A172 (cell line): ENCODE measurements around the gene HSD11B1. TPM values are rescaled to one million over a fixed set of nuclear protein-coding genes. Genes with fewer than 3 reads are reported as not detected.

Source experiments
- DNase-seq: peaks from one replicate; pipeline ENCODE4 v3.0.0-alpha.2; 2015; ENCODE audit warnings: low spot score
- total RNA-seq: library from RNA; depleted of rRNA; stranded (reverse); fragments of >200 nt; shearing (Covaris generic); gene quantifications from 2 replicates; pipeline ENCODE4 v1.2.3, GENCODE V29; 2014

HSD11B1 gene
- total RNA-seq, 1 experiment from 2014 or later, result 0.69 TPM

DNA sequence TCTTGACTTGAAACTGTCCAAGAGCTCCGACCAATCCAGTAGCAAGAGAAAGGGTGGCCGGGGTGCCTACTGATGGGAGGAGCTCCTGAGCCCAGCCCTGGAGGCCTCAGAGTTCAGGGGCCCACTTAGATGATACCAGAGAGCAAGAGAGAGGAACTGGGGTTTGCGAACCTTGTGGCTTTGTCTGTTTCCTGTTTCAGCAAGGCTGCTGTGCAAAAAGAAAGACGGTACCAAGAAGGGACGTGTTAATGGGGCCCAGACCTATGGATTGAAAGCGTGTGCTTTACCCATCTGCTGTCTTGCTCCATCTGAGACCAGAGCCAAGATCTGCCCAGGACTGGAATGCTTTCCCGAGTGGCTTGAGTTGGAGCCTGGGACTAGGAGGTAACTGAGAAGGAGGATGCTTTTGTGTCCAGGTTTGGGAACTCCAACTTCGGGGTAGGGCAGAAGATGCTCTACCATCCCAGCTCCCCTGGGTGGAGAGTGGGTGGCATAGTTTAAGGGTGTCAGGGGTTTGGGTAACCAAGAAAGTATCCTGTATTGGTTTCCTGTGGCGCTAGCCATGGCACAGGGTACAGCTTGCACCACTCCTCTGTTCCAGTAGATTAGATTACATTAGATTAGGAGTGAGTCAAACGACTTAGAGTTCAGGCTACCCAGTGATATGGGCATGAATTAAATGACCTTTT lies 51.4 kb downstream of the HSD11B1 start, which contains the start of gene TRAF3IP3:
TRAF3IP3 (plus strand) TSS at position 128 of the 689 bp plus-strand sequence. CDS start 3,987 bp downstream, outside the sequence.
- no peak for DNase-seq

DNA sequence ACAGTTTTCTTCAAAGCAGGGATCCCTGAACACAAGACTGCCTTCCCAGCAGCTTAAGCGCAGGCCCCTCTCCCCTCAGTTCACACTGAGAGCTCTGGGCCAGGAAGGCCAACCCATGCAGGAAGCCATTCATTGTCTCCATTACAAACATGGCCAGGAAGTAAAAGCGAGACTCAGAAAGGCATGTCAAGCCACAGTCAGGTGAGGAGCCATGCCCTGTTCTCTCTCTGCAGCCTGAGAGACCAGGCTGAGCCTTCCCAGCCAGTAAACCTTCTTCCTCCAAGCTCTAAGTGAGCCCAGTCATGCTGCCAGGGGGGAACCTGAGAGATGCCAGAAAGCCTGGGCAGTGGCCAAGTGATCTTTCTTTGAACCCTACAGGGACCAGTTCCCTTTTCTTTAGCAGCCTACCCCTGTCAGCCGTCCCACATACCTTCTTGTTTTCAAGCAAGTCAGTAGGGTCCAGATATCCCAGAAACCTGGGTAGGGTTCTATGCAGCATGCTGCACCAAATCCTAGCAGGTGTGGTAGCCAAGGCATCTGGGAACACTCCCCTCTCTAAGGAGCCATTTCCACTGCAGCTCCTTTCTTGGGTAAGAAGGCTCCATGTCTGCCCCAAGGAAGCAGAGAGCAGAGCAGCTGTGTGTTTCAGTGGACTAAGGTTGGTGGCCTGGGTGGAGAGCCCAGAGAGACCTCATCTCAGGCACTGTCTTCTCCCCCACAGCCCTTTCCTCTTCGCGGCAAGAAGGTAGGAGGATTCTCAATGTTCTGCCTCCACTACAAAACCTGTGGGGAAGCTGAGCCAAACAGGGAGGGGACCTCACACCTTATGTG lies 52.2 kb downstream of the HSD11B1 start:
- DNase-seq, result no peak

DNA sequence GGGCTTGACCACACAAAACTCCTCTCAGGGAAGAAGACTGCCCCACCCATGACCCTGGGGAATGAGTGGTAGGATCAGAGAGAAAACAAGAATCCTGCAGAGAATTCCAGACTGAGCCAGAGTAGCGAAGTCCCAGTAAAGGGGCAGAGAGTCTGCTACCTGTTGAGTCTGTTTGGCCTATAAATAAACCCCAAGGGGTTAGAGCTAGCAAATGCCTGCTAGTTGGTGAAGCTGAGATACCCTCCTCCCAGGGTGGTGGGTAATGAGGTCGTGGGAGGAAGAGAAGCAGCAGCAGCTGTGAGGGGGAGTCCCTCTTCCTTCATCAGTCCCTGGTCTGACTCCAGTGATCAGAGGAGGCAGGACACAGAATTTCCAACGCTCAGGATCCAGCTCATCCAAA lies 53.8 kb downstream of the HSD11B1 start:
- no peak for DNase-seq

DNA sequence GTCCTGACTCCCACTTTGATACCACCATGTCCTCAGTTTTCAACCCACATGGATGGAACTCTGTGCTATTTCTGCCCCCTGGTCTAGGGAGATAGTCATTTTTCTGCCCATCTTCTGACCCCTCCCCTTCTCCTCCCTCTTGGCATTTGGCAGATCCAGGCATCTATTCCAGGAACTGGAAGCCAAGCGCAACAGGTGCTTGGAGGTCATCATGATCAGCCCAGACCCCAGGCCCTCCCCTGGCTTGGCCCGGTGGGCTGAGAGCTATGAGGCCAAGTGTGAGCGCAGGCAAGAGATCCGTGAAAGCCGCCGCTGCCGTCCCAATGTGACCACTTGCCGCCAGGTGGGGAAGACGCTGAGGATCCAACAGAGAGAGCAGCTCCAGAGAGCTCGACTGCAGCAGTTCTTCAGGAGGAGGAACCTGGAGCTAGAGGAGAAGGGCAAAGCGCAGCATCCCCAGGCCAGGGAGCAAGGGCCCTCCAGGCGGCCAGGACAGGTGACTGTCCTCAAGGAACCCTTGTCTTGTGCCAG lies 55.2 kb downstream of the HSD11B1 start:
- DNase-seq, result no peak

DNA sequence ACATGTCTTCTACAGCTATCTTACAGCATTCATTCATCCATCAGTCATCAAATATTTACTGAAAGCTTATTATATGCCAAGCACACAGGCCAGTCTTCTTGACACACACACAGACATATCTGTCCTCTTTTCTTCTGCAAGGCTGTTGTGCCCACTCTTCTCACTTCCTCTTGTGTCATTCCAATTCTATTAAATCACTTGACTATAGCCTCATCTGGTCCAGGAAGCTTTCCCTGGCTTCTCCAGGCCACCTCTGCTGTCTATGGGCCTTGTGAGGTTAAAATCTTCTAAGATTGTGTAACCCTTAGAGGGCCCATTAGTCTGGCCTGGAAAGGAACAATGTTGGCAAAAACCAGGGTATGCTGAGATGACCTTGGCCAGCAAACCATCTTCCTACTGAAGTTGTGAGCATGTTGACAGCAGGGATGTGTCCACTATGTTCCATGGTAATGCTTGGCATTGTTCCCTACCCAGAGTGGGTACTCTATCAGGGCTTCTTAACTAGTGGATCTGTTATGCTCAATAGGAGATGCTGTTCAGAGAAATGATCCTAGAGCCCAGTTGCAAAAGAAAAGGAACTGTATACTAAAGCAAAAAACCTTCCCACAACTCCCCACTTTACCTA lies 56.5 kb downstream of the HSD11B1 start:
- no peak for DNase-seq

DNA sequence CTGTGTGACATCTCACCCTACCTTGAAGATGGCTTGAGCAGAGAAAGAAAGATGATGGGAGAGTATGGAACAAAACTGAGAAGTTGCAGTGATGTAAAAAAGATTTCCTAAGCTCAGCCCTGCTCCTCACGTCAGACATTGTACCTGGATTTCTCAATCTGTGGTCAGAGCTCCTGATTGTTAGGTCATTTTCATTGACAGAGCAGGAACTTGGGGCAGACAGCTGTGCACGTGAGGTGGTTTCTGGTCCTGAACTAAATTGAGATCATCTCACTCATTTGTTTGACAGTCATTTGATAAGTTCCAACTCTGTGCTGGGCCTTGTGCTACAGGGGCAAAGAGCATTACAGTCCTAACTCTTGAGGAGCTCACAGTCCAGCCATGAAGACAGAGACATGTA lies 61.4 kb downstream of the HSD11B1 start:
- no peak for DNase-seq

DNA sequence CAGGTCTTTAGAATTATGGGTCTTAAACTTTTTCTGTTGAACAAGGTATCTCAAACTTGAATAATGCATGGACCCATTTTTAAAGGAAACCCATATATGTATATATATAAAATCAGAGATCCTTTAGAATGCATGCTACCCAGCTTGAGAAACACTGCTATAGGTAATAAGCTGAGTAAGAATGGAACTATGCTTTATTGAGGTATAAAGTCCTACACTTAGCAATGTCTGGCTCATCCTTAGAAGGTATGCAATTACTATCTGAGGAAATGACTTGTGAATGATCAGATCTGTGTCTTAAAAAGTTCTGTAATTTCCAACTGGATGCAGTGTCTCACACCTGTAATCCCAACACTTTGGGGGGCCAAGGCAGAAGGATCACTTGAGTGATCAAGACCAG lies 62.5 kb downstream of the HSD11B1 start:
- DNase-seq, result no peak

DNA sequence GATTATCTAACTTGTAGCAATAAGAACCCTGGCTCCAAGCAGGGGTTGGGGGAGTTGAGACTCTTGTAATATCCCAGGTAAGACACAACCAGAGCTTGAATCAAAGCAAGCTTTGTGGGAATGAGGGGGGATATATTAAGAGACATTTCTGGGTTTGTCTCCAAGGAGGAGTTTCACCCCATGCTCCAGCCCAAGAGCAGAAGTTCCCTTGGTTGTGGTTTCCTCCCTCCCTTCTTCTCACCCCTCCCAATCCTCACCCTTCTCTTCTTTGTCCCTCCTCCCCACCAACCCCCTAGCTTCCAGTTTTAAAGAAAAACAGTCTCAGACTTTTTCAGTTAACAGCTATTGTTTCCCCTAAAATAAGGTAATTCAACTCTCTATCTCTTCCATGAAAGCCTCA lies 63.1 kb downstream of the HSD11B1 start:
- no peak for DNase-seq

DNA sequence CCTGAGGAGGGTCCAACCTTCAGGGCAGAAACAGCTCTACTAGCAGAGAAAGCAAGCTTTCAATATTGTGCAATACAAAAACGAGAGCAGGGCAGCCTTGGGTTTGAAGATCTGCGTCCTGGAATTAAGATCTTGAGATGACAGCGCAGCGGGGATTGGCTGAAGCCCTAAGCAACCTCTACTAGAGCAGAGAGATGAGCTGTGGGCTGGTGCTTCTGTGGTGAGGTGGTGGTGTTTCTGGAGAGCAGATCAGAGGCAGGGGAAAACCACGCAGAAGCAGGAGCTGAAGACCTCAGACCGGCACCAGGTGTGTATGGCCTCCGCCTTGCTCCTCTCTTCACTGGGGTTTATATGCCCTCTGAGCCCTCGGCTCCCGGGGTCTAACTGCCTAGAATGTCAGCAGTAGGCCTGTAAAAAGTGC lies 63.7 kb downstream of the HSD11B1 start:
- no peak for DNase-seq

DNA sequence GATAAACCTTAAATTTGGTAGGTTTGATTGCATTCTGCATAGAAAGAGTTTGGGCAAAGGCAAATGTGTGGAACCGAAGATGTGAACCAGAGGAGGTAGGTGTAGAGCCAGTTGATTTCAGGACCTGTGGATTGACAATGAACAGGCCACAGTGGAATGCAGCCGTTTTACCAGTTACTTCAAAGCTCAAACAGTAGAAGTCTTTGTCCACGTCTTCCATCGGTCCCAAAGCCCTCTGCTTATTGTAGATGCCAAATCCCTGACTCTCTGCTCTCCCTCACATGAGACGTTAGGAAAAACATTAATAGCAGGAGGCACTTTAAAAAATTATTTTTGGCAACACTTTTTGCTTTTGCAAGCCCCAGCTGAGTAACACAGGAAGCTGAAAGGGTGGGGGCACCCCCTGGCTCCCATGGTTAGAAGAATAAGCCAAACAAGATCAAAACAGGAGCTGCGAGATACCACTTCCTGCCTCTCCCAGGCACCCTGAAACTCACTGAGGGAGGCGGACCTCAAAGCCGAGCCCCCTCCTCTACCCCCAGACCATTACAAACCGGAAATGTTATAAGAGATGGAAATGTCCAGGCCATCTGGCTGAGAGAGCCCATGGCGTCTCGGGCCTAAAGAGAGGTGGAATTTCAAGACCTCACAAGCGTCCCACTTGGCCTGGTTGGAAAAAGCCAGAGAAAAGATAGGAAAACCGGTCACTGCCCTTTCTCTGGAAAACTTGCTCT lies 64.7 kb downstream of the HSD11B1 start:
- DNase-seq, result peak; percentile 94

DNA sequence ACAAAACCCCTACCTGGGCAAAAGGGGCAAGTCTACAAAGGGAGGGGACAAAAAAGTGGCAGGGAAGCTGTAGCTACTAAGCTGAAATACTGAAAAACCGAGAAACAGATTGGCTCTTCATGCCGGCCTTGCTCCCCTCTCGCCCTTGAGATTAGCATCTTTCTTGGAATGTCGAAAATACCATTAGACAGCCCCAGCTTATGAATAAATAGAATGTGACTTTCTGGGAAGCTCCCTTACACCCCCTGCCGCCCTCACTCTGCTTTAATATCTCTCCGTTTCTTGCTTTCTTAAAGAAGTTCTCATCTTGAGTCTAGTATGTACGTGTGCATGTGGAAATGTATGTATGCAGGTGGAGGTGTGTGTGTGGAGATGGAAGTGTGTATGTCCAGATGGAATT lies 65.3 kb downstream of the HSD11B1 start:
- DNase-seq, result peak; percentile 16

DNA sequence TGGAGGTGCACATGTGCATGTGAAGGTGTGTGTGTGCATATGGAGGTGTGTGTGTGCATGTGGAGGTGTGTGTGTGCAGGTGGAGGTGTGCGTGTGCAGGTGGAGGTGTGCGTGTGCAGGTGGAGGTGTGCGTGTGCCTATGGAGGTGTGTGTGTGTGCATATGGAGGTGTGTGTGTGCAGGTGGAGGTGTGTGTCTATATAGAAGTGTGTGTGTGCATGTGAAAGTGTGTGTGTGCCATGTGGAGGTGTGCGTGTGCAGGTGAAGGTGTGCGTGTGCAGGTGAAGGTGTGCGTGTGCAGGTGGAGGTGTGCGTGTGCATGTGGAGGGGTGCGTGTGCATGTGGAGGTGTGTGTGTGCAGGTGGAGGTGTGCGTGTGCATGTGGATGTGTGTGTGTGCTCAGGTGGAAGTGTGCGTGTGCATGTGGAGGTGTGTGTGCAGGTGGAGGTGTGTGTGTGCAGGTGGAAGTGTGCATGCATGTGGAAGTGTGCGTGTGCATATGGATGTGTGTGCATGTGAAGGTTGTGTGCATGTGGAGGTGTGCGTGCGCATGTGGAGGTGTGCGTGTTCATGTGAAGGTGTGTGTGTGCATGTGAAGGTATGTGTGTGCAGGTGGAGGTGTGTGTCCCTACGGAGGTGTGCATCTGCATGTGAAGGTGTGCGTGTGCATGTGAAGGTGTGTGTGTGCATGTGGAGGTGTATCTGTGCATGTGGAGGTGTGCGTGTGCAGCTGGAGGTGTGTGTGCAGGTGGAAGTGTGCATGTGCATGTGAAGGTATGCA lies 66.2 kb downstream of the HSD11B1 start:
- no peak for DNase-seq

DNA sequence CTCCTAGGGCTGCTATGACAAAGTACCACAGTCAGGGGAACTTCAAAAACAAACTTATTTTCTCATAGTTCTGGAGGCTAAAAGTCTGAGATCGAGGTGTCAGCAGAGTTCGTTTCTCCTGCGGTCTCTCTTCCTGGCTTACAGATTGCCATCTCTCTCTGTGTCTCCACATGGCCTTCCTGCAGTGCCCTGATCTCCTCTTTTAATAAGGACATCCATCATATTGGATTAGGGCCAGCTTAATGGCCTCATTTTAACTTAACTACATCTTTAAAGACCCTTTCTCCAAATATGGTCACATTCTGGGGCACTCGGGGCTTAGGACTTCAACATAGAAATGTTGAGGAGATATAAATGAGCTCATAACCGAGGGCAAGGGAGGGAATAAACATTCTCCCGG lies 67.5 kb downstream of the HSD11B1 start:
- DNase-seq, result no peak

DNA sequence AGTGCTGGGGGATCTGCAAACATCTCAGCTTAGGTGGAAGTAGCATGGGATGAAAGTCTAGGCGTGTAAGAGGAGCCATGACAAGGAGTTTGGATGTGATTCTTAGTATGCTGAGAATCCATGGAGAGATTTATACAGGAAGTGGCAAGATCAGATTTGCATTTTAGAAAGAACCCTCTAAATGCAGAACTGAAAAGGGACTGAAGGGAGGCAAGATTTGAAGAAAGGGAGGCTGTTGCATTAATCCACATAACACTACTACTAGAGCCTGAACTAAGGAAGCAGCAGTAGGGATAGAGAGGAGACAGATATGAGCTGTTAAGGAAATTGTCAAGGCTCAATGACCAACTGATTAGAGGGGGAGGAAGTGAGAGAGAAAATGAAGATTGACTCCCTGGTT lies 69.9 kb downstream of the HSD11B1 start:
- DNase-seq, result no peak

DNA sequence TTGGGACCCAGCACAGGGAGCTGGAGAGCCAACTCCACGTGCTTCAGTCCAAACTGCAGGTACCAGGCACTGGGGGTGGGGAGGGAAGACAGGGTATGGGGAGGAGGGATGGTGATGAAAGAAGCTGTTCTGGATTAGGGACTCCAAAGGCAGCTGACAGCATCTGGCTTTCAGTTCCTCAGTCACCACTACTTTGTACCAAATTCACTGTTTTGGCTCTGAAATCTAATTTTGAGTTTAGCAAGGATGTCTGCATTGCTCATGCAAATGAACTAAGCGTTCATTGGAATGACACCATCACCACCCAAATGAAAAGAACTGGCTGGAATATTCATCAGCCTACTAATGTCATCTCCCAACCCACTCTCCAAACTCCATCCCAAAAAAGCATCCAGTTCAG lies 71.0 kb downstream of the HSD11B1 start:
- DNase-seq, result no peak

DNA sequence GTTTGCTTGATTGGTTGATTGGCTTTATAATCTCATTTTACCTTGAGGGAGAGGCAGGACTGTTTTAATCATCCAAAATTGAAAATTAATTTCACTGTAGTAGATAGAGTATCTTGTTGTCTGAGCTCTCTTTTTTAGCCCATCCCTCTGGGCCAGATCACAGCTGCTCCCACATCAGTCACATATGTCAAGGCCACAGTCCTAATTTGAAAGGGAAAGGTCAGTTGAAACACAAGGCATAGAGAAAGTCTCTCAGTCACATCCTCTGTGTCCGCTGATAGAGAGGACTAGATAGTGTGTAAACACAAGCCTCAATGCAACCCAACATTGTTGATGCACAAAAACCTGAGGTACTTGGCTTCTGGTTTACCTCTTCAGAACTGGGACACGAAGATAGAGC lies 72.9 kb downstream of the HSD11B1 start:
- DNase-seq, result no peak

DNA sequence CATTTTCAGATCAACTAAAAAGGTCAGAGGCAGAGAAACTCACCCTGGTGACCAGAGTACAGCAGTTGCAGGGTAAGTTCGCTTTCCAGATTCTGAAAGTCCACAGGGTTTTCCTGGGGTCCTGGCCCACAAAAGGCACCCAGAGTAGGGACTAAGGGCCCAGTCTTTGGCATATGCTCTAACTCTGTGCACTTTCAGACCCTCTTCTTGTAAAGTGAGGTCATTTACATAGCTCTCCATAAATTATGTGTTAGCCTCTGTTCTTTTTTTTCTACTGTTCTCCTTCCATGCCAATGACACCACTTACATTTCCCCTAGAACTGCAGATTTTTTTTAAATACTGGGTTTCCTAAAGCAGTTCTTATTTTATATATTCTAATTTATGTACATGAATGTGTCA lies 73.5 kb downstream of the HSD11B1 start:
- no peak for DNase-seq

DNA sequence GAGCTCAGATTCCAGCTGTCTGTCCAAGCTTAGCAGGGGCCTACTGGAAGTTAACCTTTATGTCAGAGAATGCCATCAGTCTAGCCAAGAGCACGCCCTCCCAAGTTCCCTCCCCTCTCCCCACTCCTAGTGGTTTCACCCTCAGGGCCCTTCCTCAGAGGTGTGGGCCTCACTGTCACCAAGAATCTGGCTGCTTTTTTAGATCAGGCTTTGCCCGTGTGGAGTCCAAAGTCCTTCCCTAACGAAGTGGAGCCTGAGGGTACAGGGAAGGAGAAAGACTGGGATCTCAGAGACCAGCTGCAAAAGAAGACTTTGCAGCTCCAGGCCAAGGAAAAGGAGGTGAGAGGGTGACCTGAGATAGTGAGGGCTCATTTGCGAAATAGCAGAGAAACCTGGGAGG lies 75.6 kb downstream of the HSD11B1 start:
- DNase-seq, result no peak

DNA sequence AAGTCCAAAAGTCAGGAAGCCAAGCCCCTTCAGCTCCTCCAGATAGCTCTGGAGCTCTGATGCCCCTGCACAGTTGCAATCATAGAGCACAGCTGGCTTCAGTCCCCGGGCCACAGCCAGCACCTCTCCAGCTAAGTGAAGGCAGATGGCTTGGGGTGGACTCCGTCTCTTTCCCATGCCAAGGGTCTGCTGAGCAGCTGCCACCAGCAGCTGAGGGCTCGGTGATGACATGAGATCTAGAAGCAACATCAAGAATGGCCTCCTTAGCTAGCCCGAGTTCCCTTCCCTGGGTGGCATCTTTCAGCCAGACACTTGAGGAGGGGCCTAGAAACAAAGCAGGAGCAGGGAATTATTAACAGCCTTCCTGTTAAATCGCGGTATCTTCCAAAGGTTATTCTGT lies 78.7 kb downstream of the HSD11B1 start:
- no peak for DNase-seq
